PFSK-1 (cell line): ENCODE results near the gene PXK.

Experiments
- POLR2AphosphoS5 ChIP-seq: IDR thresholded peaks from 2 replicates; pipeline ENCODE4 v1.6.1; 2012; ENCODE audit warnings: low read depth, mild to moderate bottlenecking, control low read depth, low read length, moderate library complexity
- SIN3A ChIP-seq: IDR thresholded peaks from 2 replicates; pipeline ENCODE4 v1.6.1; 2012; ENCODE audit warnings: mild to moderate bottlenecking, low read length, moderate library complexity, borderline replicate concordance; ENCODE audit not compliant: insufficient read depth
- TAF1 ChIP-seq: IDR thresholded peaks from 2 replicates; pipeline ENCODE4 v1.6.1; 2012; ENCODE audit warnings: low read length, control low read depth, borderline replicate concordance; ENCODE audit not compliant: insufficient read depth
- TF ChIP-seq, protein P1 (sequence below), 2 experiments: IDR thresholded peaks; 2 replicates each; pipeline versions ENCODE4 v1.6.1 to v1.8.0; 2011 to 2012; ENCODE audit warnings: low read depth in 2 of 2, low read length in 2 of 2, control low read depth in 1 of 2, inconsistent platforms in 1 of 2, mild to moderate bottlenecking in 1 of 2, moderate library complexity in 1 of 2; ENCODE audit not compliant: insufficient read depth in 1 of 2

DNA sequence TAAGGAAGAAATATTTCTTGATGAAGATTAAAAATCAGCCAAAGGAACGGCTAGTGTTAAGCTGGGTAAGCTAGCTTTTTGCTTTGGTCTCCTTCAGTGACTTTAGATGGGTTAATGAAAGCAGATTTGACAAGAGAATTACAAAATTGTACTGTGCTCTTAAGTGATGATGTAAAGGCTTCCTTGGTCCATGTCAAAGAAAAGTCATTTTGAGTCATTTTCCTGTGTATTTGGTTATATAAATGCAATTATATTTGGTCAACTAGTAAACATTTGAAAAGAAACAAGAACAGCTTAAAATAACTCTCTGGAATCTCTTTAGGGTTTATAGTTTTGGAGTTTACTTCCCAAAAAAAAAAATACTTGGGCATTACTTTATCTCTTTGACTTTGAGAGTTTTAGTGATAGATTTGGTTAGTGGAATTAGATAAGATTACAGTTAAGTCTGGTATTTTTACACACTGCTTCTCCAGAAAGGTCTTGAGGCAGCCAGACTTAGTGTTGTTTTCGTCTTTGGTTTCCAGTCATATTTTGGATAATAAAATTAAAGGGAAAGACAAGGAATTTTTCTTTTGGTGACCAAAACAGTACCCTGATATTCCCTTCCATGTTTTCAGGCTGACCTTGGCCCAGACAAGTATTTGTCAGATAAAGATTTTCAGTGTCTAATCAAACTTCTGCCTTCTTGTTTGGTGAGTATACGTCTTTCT is 58.6 kb downstream of the PXK start:
- TF ChIP-seq POLR2AphosphoS5 (no peak), TAF1 (no peak), SIN3A (no peak)
- TF ChIP-seq, protein P1, sequence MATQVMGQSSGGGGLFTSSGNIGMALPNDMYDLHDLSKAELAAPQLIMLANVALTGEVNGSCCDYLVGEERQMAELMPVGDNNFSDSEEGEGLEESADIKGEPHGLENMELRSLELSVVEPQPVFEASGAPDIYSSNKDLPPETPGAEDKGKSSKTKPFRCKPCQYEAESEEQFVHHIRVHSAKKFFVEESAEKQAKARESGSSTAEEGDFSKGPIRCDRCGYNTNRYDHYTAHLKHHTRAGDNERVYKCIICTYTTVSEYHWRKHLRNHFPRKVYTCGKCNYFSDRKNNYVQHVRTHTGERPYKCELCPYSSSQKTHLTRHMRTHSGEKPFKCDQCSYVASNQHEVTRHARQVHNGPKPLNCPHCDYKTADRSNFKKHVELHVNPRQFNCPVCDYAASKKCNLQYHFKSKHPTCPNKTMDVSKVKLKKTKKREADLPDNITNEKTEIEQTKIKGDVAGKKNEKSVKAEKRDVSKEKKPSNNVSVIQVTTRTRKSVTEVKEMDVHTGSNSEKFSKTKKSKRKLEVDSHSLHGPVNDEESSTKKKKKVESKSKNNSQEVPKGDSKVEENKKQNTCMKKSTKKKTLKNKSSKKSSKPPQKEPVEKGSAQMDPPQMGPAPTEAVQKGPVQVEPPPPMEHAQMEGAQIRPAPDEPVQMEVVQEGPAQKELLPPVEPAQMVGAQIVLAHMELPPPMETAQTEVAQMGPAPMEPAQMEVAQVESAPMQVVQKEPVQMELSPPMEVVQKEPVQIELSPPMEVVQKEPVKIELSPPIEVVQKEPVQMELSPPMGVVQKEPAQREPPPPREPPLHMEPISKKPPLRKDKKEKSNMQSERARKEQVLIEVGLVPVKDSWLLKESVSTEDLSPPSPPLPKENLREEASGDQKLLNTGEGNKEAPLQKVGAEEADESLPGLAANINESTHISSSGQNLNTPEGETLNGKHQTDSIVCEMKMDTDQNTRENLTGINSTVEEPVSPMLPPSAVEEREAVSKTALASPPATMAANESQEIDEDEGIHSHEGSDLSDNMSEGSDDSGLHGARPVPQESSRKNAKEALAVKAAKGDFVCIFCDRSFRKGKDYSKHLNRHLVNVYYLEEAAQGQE (IDR thresholded peaks at IDR 0.05; ENCODE audit: insufficient read depth in 1 of 2, low read depth in 2 of 2, low read length in 2 of 2) = no peak
